D341Med (cell line): ENCODE data around the gene DGKH.
"Not testable (repeated sequence)": the region's sequence is repeated elsewhere in the genome, so short reads cannot be mapped to it uniquely, and the experiment has no call there.

Source experiments
- DNase-seq: peaks from one replicate; pipeline ENCODE4 v3.0.0; 2012; ENCODE audit warnings: low spot score

Gene DGKH

GRCh38 chr13:42041684-42042035 is 6.8 kb upstream of the DGKH start:
- DNase-seq = peak; percentile 44

- no peak for DNase-seq
These were observed 4.8 kb upstream of the DGKH start for GRCh38 chr13:42043676-42044075.

GRCh38 chr13:42046448-42046847 is 2.0 kb upstream of the DGKH start:
- DNase-seq = no peak

GRCh38 chr13:42047561-42048341 is 697 bp upstream of the DGKH start:
- DNase-seq = peak; percentile 65

- DNase-seq = peak; percentile 94
These were observed 421 bp downstream of the DGKH start for GRCh38 chr13:42048684-42049453.

- DNase-seq = no peak
These were observed 986 bp downstream of the DGKH start for GRCh38 chr13:42049454-42049813.

GRCh38 chr13:42054798-42055499 is 6.5 kb downstream of the DGKH start:
- no peak for DNase-seq

GRCh38 chr13:42055500-42056085 is 7.1 kb downstream of the DGKH start:
- no peak for DNase-seq

- no peak for DNase-seq
These were observed 7.7 kb downstream of the DGKH start for GRCh38 chr13:42056146-42056545.

GRCh38 chr13:42056583-42056982 is 8.1 kb downstream of the DGKH start:
- no peak for DNase-seq

GRCh38 chr13:42057918-42058530 is 9.6 kb downstream of the DGKH start:
- no peak for DNase-seq

- no peak for DNase-seq
These were observed 13.5 kb downstream of the DGKH start for GRCh38 chr13:42061943-42062342.

- no peak for DNase-seq
These were observed 14.7 kb downstream of the DGKH start for GRCh38 chr13:42063105-42063504.

- no peak for DNase-seq
These were observed 15.8 kb downstream of the DGKH start for GRCh38 chr13:42064259-42064658.

GRCh38 chr13:42064966-42065365 is 16.5 kb downstream of the DGKH start:
- DNase-seq = no peak

- no peak for DNase-seq
These were observed 17.0 kb downstream of the DGKH start for GRCh38 chr13:42065414-42065813.

- no peak for DNase-seq
These were observed 18.1 kb downstream of the DGKH start for GRCh38 chr13:42066542-42066941.

- DNase-seq = no peak
These were observed 20.4 kb downstream of the DGKH start for GRCh38 chr13:42068886-42069285.

- DNase-seq = not testable (repeated sequence)
These were observed 22.2 kb downstream of the DGKH start for GRCh38 chr13:42070599-42070998.

GRCh38 chr13:42071179-42071578 is 22.7 kb downstream of the DGKH start:
- DNase-seq = not testable (repeated sequence)

- DNase-seq = no peak
These were observed 23.4 kb downstream of the DGKH start for GRCh38 chr13:42071672-42072419.
